ENCODE measurements around the gene STK24.

DNA sequence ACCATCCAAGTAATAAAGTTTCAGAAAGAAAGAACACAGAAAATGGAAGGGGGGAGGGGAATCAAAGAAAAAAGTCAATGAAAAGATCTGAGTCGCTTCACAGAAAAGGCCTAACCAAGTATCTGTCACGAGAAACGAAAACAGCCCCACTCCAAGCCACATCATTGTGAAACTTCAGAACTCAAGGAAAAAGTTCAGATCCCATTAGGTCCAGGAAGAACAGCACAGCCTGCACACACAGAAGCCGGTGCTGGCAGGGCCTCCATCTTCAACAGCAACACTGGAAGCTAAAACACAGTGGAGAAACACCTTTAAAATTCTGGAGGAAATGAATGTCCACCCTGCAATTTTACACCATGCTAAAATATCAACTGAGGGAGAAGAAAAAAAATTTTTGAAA, 8.0 kb downstream of the STK24 start:
- TF ChIP-seq POLR2A (IDR thresholded peaks at IDR 0.05) = no peak
- TF ChIP-seq, protein P1, sequence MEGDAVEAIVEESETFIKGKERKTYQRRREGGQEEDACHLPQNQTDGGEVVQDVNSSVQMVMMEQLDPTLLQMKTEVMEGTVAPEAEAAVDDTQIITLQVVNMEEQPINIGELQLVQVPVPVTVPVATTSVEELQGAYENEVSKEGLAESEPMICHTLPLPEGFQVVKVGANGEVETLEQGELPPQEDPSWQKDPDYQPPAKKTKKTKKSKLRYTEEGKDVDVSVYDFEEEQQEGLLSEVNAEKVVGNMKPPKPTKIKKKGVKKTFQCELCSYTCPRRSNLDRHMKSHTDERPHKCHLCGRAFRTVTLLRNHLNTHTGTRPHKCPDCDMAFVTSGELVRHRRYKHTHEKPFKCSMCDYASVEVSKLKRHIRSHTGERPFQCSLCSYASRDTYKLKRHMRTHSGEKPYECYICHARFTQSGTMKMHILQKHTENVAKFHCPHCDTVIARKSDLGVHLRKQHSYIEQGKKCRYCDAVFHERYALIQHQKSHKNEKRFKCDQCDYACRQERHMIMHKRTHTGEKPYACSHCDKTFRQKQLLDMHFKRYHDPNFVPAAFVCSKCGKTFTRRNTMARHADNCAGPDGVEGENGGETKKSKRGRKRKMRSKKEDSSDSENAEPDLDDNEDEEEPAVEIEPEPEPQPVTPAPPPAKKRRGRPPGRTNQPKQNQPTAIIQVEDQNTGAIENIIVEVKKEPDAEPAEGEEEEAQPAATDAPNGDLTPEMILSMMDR (IDR thresholded peaks at IDR 0.05) = no peak
- TF ChIP-seq POLR2AphosphoS5 (IDR thresholded peaks at IDR 0.05) = no peak

All from breast epithelium (tissue), 3 donors.